HEK293T (cell line): Measurements from ENCODE around the gene PLXND1.

ENCODE experiments used
- CTCF ChIA-PET: fragments of 350-600 bp; formaldehyde crosslinking; extraction: SDS; loops from one replicate; lab custom pipeline; 2021; ENCODE audit warnings: antibody characterized with exemption, inconsistent platforms; lab: Yijun Ruan, JAX
- POLR2A ChIA-PET: fragments of 350-600 bp; formaldehyde crosslinking; extraction: SDS; loops from one replicate; lab custom pipeline; 2020; ENCODE audit warnings: antibody characterized with exemption, inconsistent platforms; lab: Yijun Ruan, JAX
- DNase-seq: peaks from one replicate; pipeline ENCODE4 v3.0.0; 2012; ENCODE audit warnings: mixed read lengths; ENCODE audit errors: extremely low spot score
- ARNT ChIP-seq: fragments of 450-650 bp; IDR thresholded peaks from 2 replicates; pipeline ENCODE4 v1.6.1; 2017; ENCODE audit warnings: mild to moderate bottlenecking
- BHLHE40 ChIP-seq: fragments of 450-650 bp; IDR thresholded peaks from 2 replicates; pipeline ENCODE4 v1.6.1; 2016; ENCODE audit warnings: mild to moderate bottlenecking, moderate library complexity, borderline replicate concordance
- CTBP1 ChIP-seq: fragments of 450-650 bp; IDR thresholded peaks from 2 replicates; pipeline ENCODE4 v1.6.1; 2016; ENCODE audit warnings: borderline replicate concordance
- ELF4 ChIP-seq: fragments of 450-650 bp; IDR thresholded peaks from 2 replicates; pipeline ENCODE4 v1.6.1; 2017; ENCODE audit warnings: antibody characterized with exemption
- FOXA1 ChIP-seq: fragments of 450-650 bp; IDR thresholded peaks from 2 replicates; pipeline ENCODE4 v1.6.1; 2016; ENCODE audit warnings: mild to moderate bottlenecking
- FOXK2 ChIP-seq: fragments of 450-650 bp; IDR thresholded peaks from 2 replicates; pipeline ENCODE4 v1.6.1; 2016; ENCODE audit warnings: mild to moderate bottlenecking
- FOXM1 ChIP-seq: fragments of 450-650 bp; IDR thresholded peaks from 2 replicates; pipeline ENCODE4 v1.6.1; 2017; ENCODE audit warnings: mild to moderate bottlenecking, borderline replicate concordance
- HDGF ChIP-seq: fragments of 450-650 bp; IDR thresholded peaks from 2 replicates; pipeline ENCODE4 v1.6.1; 2017; ENCODE audit warnings: antibody characterized with exemption, borderline replicate concordance
- L3MBTL2 ChIP-seq: fragments of 450-650 bp; conservative IDR thresholded peaks from 2 replicates; pipeline ENCODE4 v1.6.1; 2016; ENCODE audit warnings: mild to moderate bottlenecking
- LEF1 ChIP-seq: fragments of 450-650 bp; IDR thresholded peaks from 2 replicates; pipeline ENCODE4 v1.6.1; 2017; ENCODE audit warnings: mild to moderate bottlenecking, borderline replicate concordance
- NFRKB ChIP-seq: fragments of 450-650 bp; IDR thresholded peaks from 2 replicates; pipeline ENCODE4 v1.6.1; 2016; ENCODE audit warnings: mild to moderate bottlenecking, moderate library complexity
- SP1 ChIP-seq: fragments of 450-650 bp; IDR thresholded peaks from 2 replicates; pipeline ENCODE4 v1.6.1; 2017
- SUZ12 ChIP-seq: fragments of 450-650 bp; IDR thresholded peaks from 2 replicates; pipeline ENCODE4 v1.6.1; 2016; ENCODE audit warnings: mild to moderate bottlenecking
- TARDBP ChIP-seq: fragments of 450-650 bp; IDR thresholded peaks from 2 replicates; pipeline ENCODE4 v1.6.1; 2016
- ZNF384 ChIP-seq: fragments of 450-650 bp; IDR thresholded peaks from 2 replicates; pipeline ENCODE4 v1.6.1; 2016
- TF ChIP-seq, protein P1 (sequence below): fragments of 450-650 bp; IDR thresholded peaks from 2 replicates; pipeline ENCODE4 v1.6.1; 2016

Gene PLXND1

DNA sequence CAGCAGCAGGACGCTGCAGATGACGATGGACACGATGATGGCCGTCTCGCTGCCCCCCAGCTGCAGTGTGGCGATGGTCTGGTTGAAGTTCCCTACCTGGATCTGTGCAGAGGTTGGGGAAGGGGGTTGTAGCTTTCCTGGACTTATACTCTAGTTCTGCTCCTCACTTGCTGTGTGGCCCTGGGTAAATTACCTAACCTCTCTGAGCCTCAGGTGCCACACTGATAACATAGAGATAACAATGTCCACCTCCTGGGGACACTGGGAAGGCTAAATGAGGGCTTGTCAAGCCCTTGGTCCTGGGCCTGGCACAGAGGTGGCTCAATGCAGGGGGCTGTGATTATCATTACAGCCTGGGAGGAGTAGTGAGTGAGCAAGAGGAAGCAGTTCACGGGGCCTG, 36.6 kb downstream of the PLXND1 start:
- DNase-seq: no peak
- TF ChIP-seq NFRKB (no peak), TARDBP (no peak)
- POLR2A ChIA-PET: no interaction called here
- CTCF ChIA-PET: no interaction called here

DNA sequence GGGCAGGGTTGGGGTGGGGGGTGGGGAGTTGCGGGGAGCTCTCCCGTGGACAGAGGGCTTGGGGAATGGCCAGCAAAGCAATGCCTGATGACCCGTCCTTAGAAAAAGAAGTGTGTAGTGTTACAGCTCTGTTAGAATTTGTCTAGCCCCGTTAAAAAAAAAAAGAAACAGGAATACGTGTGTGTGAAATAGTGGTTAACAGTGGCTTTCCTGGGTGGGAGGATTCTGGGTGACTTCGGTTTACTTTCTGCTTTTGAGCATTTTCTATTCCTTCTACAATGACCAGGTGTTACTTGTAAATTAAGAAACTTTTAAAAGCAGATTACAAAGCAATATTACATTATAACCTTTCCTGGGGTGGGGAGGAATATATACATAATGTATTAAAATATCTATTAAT, 38.5 kb downstream of the PLXND1 start:
- no peak for DNase-seq
- ChIA-PET CTCF (no interaction called here), POLR2A (no interaction called here)
- TF ChIP-seq ELF4 (no peak), BHLHE40 (no peak)

DNA sequence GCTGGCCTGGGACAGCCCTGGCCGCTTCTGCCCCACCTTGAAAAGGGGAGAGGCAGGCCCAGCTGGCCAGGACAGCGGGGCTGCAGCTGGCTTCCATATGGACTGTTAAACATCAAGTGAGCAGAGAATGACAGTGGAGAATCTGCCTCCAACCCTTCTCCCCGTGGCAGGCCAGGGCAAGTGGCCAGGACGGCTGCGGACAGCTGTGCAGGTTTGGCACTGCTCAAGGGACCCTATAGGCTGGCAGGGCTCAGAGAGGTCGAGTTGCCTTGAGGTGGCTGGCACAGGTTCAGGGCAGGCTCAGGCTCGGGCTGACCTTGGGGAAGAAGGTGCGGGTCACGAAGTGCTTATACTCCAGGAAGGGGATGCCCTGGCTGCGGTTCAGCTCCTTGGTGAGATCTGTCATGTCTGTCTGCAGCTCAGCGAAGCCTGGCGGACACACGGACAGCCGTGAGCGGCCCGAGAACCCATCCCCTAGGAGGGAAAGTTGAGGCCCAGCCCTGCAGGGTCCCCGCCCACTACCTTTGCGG, 39.2 kb downstream of the PLXND1 start:
- no peak for DNase-seq
- TF ChIP-seq FOXM1 (no peak), BHLHE40 (no peak), CTBP1 (no peak), FOXK2 (no peak), FOXA1 (no peak), LEF1 (no peak), NFRKB (no peak), TARDBP (no peak)
- POLR2A ChIA-PET: no interaction called here
- CTCF ChIA-PET: no interaction called here

DNA sequence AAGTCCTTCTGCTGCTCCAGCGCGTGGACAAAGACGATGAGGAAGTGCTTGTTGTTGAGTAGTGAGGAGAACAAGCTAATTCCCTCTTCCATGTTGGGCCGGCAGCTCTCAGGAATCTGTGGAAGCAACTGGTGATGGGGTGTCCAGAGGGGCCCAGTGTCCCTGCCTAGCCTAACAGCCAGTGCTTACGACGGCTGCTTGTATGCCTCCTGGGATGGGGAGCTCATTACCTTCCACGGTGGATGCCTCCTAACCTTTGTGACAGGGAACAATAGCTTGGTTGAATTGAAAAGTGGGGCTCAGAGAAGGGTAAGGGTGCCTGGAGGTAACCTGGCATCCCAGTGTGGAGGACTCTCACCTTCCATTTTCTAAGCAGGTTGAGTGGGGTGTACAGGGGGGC, 40.6 kb downstream of the PLXND1 start:
- no peak for DNase-seq
- ChIA-PET CTCF (no interaction called here), POLR2A (interaction anchor here (1.5 kb wide), 1 partner anchor 250 kb away, joined by 5 read pairs; a partner anchor contains a TSS)
- TF ChIP-seq ELF4: no peak

DNA sequence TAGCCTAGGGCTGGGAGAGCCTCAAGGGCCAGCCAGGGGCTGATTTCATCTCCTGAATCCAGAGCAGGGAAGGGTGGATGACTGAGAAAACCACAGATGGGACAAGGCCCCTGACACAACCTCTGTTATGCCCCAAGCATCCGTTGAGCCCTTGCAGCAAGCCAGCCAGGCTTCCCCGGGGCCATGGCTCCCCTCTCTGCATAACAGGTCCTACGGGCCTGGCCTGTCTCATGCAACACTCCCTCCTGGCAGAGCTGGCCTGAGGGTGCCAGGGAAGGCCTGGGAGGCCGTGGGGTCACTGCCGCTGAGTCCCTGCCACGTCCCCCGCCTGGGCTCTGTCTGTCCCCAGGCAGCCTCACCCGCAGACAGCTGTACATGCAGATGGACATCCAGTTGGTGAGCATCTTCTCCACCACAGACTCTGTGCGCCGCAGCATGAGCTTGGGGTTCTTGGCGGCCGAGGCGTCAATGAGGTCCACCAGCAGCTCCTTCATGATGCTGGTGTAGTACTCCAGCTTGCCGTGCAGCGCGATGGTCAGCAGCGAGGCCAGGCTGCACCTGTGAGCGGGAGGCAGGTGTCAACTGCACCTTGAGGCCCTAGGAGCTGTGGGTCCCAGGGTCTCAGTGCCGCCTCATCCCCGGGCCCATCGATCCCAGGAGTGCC, 41.4 kb downstream of the PLXND1 start:
- no peak for DNase-seq
- TF ChIP-seq FOXK2 (no peak), TARDBP (no peak), ELF4 (no peak), FOXM1 (no peak), LEF1 (no peak), CTBP1 (no peak), SP1 (no peak), HDGF (no peak), BHLHE40 (no peak), NFRKB (no peak), FOXA1 (no peak), L3MBTL2 (no peak), ARNT (no peak), ZNF384 (no peak)
- TF ChIP-seq, protein P1, sequence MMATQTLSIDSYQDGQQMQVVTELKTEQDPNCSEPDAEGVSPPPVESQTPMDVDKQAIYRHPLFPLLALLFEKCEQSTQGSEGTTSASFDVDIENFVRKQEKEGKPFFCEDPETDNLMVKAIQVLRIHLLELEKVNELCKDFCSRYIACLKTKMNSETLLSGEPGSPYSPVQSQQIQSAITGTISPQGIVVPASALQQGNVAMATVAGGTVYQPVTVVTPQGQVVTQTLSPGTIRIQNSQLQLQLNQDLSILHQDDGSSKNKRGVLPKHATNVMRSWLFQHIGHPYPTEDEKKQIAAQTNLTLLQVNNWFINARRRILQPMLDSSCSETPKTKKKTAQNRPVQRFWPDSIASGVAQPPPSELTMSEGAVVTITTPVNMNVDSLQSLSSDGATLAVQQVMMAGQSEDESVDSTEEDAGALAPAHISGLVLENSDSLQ: no peak
- ChIA-PET CTCF (no interaction called here), POLR2A (interaction anchor here (1.5 kb wide), 1 partner anchor 249 kb away, joined by 5 read pairs; a partner anchor contains a TSS)

DNA sequence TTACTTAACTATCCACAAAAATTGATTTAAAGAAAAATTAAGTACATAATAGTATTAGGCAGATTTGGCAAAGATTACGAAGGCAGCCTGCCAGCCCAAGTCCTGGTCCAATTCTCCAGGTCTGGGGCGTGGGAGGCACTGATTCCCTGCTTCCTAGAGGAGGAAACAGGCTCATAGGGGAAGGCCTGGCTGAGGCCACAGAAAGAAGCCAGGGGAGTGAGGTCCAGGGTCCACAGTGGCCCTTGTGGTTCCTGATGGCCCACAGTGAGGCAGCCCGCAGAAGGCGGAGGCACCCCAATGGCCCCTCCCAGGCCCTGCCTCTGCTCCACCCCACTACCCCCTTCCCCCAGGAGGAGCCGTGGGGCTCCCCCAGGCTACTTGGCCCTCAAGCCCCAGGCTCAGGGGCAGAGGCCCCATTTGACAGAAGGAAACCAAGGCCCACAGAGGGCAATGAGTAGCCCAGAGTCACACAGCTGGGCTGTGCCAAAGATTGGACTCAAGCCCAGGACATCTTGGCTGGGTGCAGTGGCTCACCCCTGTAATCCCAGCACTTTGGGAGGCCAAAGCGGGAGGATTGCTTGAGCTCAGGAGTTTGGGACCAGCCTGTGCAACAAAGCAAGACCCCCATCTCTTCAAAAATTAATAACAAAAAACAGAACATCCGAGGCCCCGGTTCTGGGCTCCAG, 42.5 kb downstream of the PLXND1 start:
- POLR2A ChIA-PET: no interaction called here
- no peak for DNase-seq
- CTCF ChIA-PET: no interaction called here
- TF ChIP-seq, protein P1: no peak
- no peak for TF ChIP-seq NFRKB
- TF ChIP-seq SUZ12: no peak
- TF ChIP-seq ZNF384: no peak
- no peak for TF ChIP-seq TARDBP
- no peak for TF ChIP-seq ELF4
- no peak for TF ChIP-seq L3MBTL2
- TF ChIP-seq CTBP1: no peak
- TF ChIP-seq LEF1: no peak
- TF ChIP-seq SP1: no peak
- TF ChIP-seq FOXM1: no peak
- TF ChIP-seq FOXK2: no peak
- TF ChIP-seq BHLHE40: no peak
- TF ChIP-seq ARNT: no peak
- no peak for TF ChIP-seq HDGF
- no peak for TF ChIP-seq FOXA1

DNA sequence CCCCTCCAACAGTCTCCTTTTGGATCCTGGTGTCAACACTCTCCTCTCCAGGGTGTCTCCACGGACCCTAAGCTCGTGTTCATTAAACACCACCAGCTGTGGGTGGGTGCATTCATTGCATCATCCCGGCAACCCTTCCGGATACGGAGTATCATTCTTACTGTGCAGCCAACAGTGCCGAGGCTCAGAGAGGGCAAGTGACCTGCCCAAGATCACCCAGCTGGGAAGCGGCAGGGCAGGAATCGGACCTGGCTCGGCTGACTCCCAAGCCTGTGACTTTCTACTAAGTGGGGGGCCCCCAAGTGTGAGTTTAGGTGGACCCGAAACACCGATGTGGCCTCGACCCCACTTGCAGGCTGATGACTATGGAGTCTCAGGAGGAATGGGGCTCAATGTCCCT, 43.1 kb downstream of the PLXND1 start:
- ChIA-PET CTCF (no interaction called here), POLR2A (no interaction called here)
- TF ChIP-seq SP1 (no peak), CTBP1 (no peak), TARDBP (no peak), ZNF384 (no peak), BHLHE40 (no peak), NFRKB (no peak), ELF4 (no peak), HDGF (no peak), FOXA1 (no peak), FOXK2 (no peak), FOXM1 (no peak), SUZ12 (no peak), LEF1 (no peak), L3MBTL2 (no peak)
- TF ChIP-seq, protein P1: no peak
- DNase-seq: no peak
